ENCODE measurements around the gene TMPRSS11E.
"Not testable (repeated sequence)": the region's sequence is repeated elsewhere in the genome, so short reads cannot be mapped to it uniquely, and the experiment has no call there.

The TMPRSS11E gene

GRCh38 chr4:68462691-68463090 lies 15.4 kb downstream of the TMPRSS11E start:
- DNase-seq: no peak

- no peak for DNase-seq
Measured at GRCh38 chr4:68463796-68464195, 16.5 kb downstream of the TMPRSS11E start.

GRCh38 chr4:68465058-68465457 lies 17.8 kb downstream of the TMPRSS11E start:
- no peak for DNase-seq

GRCh38 chr4:68466185-68466584 lies 18.9 kb downstream of the TMPRSS11E start:
- DNase-seq: no peak

GRCh38 chr4:68466751-68467150 lies 19.5 kb downstream of the TMPRSS11E start:
- DNase-seq: no peak

- no peak for DNase-seq
Measured at GRCh38 chr4:68469482-68469881, 22.2 kb downstream of the TMPRSS11E start.

- DNase-seq: no peak
Measured at GRCh38 chr4:68476191-68476590, 28.9 kb downstream of the TMPRSS11E start.

- no peak for DNase-seq
Measured at GRCh38 chr4:68489338-68489737, 42.1 kb downstream of the TMPRSS11E start.

- DNase-seq: no peak
Measured at GRCh38 chr4:68490826-68491457, 43.7 kb downstream of the TMPRSS11E start.

GRCh38 chr4:68494688-68495087 lies 47.4 kb downstream of the TMPRSS11E start:
- DNase-seq: no peak

- no peak for DNase-seq
Measured at GRCh38 chr4:68498413-68499007, 51.2 kb downstream of the TMPRSS11E start.

GRCh38 chr4:68499021-68499420 lies 51.8 kb downstream of the TMPRSS11E start:
- no peak for DNase-seq

GRCh38 chr4:68503462-68503861 lies 56.2 kb downstream of the TMPRSS11E start:
- not testable (repeated sequence) for DNase-seq

GRCh38 chr4:68504836-68505235 lies 57.6 kb downstream of the TMPRSS11E start:
- DNase-seq: not testable (repeated sequence)

- DNase-seq: not testable (repeated sequence)
Measured at GRCh38 chr4:68505452-68505851, 58.2 kb downstream of the TMPRSS11E start.

- DNase-seq: no peak
Measured at GRCh38 chr4:68518889-68519288, 71.6 kb downstream of the TMPRSS11E start.

GRCh38 chr4:68520985-68521384 lies 73.7 kb downstream of the TMPRSS11E start:
- DNase-seq: no peak

- not testable (repeated sequence) for DNase-seq
Measured at GRCh38 chr4:68522232-68522631, 75.0 kb downstream of the TMPRSS11E start.

GRCh38 chr4:68535974-68536373 lies 88.7 kb downstream of the TMPRSS11E start:
- DNase-seq: no peak

- no peak for DNase-seq
Measured at GRCh38 chr4:68536375-68536774, 89.1 kb downstream of the TMPRSS11E start.

GRCh38 chr4:68542742-68543141 lies 95.5 kb downstream of the TMPRSS11E start:
- not testable (repeated sequence) for DNase-seq

Data from NCI-H524 treated with DMSO at 0.1 percent for 48 hours (cell line).